Measurements from ENCODE around the gene MAZ.
A peak's percentile ranks its signal among the peaks of the same experiment; 100 is the strongest.
"Not testable (repeated sequence)": the region's sequence is repeated elsewhere in the genome, so short reads cannot be mapped to it uniquely, and the experiment has no call there.

The MAZ gene

DNA sequence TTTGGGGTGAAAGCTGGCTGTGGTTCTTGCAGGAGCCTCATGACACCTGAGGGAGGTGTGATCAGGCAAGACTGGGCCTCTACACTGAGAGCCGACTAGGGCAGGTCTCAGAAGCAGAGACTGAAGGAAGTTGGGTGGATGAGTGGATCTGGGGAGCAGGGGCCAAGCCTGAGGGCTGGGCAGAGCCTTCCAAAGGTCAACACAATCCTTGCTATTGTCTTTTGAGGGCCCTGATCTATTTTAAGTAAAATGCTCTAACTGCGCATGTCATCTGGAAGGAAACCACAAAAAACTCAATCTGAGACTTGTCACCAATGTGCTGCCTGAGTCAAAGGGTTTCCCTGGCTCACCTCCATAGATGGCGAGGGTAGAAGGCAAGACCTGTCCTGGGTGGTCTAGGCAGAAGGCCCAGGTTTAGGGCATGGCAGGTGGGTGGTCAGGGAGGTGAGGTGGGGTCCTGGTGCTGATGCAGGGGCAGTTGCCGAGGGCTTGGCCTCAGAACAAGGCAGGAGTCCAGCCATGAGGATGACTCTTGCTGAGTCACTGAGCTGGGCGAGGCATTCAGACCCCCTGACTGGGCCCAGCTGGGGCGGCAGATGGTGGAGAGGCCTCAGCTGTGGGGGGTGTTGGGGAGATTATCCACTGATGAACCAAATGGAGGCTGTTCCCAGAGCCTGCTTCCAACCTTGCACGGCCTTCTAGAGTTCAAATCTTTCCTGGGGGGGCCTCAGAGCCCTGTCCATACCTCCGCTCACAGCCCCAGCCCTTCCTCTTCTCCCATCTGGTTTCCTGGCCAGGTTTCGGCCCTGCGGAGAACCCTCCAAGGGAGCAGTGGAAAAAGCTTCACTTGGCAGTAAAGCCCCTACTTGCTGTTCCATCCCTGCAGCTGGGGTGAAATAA, 19.1 kb downstream of the MAZ start:
- no peak for DNase-seq (ENCODE audit: low read depth)

DNA sequence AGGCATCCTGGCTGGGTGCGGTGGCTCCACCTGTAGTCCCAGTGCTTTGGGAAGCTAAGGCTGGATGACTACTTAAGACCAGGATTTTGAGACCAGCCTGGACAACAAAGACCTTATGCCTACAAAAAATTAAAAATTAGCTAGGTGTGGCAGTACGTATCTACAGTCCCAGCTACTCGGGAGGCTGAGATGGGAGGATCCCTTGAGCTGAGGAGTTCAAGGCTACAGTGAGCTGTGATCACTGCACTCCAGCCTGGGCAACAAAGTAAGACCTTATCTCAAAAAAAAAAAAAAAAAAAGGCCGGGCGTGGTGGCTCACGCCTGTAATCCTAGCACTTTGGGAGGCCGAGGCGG, 20.0 kb downstream of the MAZ start:
- DNase-seq (ENCODE audit: low read depth) = no peak

DNA sequence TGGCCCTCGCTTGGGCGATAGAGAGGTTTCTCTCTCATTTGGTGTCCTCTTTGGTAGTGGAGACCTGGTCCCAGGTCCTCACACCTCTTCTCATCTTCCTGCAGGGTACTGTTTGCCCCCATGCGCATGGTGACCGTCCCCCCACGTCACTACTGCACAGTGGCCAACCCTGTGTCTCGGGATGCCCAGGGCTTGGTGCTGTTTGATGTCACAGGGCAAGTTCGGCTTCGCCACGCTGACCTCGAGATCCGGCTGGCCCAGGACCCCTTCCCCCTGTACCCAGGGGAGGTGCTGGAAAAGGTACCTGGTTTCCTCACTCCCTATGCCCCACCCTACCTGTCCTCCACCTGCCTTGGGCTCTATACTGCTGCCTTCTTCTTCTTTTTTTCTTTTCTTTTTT, 24.4 kb downstream of the MAZ start:
- no peak for DNase-seq (ENCODE audit: low read depth)

DNA sequence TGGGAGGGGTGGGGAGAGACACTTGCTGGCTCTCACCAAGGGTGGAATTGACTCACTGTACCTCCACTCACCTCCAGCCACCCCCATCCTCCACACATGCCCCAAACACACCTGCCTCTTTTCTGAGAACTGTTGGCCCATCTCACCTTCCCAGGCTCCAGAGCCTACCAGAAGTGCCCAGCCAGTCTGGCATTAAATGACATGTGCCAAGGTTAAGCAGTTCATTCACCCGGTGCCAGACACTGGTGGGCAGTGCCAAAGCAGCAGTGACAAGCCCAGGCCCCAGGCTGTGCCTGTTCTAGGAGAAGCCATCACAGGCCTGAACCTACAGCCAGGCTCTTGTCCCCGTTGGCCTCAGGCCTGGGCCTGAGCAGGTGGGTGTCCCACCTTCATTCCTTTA, 25.2 kb downstream of the MAZ start:
- DNase-seq (ENCODE audit: low read depth) = no peak

DNA sequence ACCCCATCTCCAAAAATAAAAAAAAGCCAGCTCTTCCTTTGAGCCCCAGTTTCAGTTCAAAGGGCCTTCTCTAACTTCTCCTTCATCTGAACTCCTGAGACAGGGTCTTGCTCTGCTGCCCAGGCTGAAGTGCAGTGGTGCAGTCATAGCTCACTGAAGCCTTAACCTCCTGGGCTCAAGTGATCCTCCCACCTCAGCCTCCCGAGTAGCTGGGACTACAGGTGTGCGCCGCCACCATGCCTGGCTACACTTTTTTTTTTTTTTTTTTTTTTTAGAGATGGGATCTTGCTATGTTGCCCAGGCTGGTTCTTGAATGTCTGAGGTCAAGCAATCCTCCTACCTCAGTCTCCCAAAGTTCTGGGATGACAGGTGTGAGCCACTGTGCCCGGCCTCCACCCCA, 26.9 kb downstream of the MAZ start:
- DNase-seq (ENCODE audit: low read depth) = not testable (repeated sequence)

DNA sequence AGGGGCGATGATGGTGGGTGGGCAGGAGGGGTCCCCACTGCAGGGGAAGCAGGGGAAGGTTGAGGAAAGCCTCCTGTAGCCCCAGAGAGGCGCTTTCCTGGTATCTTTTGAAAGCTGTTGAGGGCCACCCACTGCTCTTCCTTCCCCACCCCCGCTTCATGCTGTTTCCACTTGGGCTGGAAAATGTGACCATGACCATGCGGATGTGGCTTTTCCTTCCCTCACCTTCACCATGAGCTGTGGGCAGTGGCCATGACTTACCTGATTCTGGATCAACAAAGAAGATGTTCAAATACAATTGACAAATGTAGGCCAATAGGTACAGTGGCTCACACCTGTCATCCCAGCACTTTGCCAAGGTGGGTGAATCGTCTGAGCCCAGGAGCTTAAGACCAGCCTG, 27.8 kb downstream of the MAZ start:
- DNase-seq (ENCODE audit: low read depth) = no peak

DNA sequence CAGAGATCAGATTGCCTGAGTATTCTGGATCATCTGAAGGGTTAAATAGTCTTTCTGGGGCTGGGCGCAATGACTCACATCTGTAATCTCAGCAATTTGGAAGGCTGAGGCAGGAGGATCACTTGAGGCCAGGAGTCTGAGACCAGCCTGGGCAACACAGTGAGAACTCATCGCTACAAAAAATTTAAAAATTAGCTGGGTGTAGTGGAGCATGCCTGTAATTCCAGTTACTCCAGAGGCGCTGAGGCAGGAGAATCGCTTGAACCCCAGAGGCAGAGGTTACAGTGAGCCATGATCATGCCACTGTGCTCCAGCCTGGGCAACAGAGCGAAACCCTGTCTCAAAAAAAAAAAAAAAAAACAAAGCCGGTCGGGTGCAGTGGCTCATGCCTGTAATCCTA, 29.6 kb downstream of the MAZ start:
- no peak for DNase-seq (ENCODE audit: low read depth)

DNA sequence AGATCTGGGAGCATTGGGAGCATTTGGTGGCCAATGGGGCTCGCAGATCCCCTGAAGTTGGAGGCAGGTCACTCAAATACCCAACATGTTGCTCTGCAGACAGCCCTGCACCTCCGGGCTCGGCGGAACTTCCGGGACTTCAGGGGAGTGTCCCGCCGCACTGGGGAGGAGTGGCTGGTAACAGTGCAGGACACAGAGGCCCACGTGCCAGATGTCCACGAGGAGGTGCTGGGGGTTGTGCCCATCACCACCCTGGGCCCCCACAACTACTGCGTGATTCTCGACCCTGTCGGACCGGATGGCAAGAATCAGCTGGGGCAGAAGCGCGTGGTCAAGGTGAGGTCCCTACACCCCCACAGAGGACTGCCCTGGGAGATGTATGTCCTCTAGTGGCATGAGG, 30.3 kb downstream of the MAZ start:
- no peak for DNase-seq (ENCODE audit: low read depth)

DNA sequence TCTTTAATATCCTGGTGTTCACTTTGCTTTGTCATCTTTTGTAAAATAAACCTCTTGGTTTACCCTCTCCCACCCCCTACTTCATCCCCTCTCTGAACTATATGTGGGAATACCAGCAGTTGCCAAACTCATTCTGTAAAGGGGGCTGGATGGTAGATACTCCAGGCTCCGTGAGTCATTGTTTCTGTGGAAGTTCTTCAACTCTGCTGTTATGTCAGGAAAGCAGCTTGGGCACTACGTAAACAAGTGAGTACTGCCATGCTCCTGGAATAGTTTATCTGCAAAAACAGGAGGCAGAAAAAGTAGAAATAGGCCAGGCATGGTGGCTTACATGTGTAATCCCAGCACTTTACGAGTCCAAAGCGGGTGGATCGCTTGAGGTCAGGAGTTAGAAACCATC, 31.5 kb downstream of the MAZ start:
- DNase-seq (ENCODE audit: low read depth) = no peak

DNA sequence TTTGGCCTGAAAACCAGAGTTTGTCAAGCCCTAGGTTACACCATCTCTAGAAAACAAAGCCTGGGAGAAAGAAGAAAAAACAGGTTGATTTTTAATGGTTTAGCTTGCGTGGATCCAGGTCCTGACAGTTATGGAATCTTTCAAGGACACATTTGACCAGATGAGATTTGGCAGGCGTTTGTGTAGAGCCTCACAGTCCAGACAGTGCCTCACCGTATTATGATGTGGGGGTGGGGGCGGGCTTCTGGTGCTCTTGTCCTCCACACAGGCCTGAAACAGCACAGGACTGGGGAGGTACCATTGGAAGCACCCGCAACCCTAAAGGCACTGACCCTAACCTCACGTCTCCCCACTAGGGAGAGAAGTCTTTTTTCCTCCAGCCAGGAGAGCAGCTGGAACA, 33.5 kb downstream of the MAZ start:
- no peak for DNase-seq (ENCODE audit: low read depth)

DNA sequence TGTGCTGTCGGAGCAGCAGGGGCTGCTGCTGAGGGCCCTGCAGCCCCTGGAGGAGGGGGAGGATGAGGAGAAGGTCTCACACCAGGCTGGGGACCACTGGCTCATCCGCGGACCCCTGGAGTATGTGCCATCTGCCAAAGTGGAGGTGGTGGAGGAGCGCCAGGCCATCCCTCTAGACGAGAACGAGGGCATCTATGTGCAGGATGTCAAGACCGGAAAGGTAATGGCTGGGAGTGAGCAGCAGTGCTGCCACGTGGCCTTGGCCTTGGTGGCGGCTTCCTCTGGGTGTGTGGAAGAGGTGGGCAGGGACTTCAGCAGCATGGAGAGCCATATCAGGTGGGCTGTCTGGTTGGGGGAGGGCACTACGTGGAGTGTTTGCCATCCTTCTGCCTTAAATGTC, 33.9 kb downstream of the MAZ start:
- no peak for DNase-seq (ENCODE audit: low read depth)

DNA sequence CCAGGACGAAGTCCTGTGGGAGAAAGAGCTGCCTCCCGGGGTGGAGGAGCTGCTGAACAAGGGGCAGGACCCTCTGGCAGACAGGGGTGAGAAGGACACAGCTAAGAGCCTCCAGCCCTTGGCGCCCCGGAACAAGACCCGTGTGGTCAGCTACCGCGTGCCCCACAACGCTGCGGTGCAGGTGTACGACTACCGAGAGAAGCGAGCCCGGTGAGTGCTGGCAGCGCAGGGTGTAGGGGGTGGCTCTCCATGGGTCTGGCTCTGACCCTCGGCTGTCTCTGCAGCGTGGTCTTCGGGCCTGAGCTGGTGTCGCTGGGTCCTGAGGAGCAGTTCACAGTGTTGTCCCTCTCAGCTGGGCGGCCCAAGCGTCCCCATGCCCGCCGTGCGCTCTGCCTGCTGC, 35.3 kb downstream of the MAZ start:
- DNase-seq (ENCODE audit: low read depth) = no peak

DNA sequence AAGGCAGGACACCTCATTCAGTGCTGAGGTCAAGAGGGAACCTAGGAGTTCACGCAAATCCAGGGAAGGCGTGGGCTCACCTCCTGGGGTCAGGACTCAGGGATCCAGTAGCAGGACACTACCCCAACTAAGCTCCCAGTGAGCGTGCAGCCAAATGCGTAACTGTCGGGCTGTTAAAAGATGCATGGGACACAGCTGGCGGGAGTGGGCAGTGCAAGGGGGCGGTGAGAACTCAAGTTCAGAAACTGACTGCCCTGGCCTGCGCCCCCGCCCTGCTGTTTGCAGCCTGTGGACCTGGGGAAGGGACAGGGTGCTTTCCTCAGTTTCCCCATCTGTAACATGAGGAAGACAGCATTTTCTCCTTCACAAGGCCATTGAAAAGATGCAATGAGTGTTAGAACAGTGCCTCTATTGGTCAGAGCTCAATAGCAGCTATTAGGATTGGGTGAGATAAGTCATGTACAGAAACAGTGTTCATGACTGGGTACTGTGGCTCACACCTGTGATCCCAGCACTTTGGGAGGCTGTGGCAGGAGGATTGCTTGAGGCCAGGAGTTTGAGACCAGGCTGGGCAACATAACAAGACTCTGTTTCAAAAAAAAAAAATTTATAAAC, 36.5 kb downstream of the MAZ start:
- no peak for DNase-seq (ENCODE audit: low read depth)

DNA sequence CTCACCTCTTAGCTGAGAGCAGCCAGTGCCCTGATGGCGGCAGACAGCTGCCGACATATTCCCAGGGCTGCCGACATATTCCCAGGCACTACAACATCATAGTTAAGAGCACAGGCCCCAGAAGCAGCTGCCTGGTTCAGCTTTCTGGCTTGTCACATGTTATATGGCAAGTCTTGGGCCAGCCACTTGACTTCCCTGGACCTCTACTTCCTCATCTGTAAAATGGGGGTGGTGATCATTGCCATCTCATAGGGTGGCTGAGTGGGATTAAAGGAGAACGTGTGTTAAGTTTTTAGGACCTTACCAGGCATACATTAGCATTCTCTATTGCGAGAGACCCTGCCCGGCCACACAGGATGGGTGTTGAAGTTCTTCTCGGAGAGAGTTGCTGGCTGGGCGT, 37.6 kb downstream of the MAZ start:
- no peak for DNase-seq (ENCODE audit: low read depth)

DNA sequence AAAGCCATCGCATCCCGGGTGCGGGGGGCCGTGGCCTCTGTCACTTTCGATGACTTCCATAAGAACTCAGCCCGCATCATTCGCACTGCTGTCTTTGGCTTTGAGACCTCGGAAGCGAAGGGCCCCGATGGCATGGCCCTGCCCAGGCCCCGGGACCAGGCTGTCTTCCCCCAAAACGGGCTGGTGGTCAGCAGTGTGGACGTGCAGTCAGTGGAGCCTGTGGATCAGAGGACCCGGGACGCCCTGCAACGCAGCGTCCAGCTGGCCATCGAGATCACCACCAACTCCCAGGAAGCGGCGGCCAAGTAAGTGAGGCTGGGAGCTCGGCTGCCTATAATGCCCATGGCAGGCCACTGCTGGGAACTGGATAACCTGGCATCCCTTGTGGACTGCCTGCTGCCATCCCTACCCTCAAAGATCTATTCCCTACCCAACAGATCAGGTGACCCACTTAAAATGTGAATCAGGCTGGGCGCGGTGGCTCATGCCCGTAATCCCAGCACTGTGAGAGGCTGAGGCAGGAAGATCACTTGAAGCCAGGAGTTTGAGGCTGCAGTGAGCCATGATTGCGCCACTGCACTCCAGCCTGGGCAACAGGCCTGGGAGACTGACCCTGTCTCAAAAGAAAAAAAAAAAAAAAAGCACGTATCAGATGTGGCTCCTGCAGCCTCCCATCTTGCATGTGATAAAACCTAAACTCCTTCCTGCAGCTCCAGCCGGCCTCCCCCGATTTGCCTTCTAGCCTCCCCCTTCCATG, 38.4 kb downstream of the MAZ start:
- no peak for DNase-seq (ENCODE audit: low read depth)

DNA sequence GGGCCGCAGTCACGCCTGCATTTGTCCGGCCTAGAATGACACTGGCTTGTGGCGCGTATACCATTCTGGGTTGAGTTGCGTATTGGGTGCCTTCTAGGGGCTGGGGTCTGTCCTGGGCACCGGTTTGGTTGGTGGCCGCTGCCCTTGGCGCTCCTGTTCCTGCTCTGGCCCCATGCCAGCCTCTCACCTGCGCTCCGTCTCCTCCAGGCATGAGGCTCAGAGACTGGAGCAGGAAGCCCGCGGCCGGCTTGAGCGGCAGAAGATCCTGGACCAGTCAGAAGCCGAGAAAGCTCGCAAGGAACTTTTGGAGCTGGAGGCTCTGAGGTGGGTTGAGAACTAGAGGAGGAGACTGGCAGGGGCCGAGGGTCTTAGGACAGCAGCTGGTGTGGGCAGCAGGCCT, 39.3 kb downstream of the MAZ start:
- no peak for DNase-seq (ENCODE audit: low read depth)

DNA sequence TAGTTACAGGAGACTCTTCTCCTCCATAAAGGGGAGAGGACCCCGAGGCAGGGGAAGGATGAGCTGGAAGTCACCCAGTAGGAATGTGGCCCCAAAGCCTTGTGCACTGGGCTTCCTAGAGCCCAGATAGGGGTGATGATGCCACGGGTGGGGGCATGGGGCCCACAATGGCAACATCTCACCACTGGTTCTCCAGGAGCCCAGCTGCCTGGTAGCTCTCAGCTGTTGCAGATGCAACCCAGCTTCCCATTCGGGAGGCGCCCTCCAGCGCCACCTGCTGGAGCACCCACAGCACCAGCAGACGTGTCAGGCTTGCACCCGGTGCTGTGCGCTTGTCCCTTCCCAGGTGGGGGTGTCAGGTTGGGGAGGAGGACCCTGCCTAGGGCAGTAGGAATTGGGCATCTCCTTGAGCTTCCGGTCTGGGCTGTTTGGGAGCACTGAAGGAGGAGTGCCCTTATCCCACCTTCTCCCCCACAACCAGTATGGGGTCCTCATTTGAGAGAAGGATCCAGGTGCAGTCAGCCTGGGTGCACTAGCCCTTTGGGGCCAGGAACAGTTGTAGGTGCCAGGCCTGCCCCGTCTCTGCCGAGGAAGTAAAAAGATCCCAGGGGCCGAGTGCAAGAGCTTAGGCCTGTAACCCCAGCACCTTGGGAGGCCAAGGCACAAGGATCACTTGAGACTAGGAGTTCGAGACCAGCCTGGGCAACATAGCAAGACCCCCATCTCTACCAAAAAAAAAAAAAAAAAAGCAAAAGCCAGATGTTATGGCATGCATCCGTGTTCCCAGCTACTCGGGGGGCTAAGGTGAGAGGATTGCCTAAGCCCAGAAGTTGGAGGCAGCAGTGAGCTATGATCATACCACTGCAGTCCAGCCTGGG, 42.3 kb downstream of the MAZ start:
- DNase-seq (ENCODE audit: low read depth) = no peak

DNA sequence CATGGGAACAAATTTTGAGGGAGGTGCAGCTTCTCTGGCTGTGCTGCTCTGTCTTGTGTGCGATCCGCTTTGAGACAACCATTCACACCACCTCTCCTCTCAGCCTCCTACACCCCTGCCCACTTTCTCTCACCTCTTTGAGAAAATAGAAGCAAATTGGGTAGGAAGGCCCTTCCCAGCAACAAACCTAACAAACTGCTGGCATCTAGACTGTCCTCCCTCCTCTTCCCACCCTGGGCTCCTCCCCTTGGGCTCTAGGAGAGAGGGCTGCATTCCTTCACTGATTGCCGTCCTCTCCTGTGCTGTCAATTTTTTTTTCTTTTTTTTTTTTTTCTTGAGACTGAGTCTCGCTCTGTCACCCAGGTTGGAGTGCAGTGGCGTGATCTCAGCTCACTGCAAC, 43.2 kb downstream of the MAZ start:
- DNase-seq (ENCODE audit: low read depth) = no peak

DNA sequence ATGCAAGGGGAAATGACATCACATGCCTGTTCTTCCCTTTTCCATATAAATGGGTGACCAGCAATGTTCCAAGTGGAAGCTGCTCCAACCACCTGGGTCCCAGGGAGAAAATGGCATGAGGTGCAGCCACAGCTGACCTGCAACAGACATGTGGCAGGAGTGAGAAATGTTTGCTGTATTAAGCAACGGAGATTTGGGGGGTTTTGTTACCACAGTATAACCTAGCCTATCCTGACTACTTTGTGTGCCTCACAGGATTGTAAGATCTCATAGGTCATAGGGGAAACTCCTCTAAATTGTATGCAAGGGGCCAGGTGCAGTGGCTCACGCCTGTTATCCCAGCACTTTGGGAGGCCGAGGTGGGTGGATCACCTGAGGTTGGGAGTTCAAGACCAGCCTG, 44.7 kb downstream of the MAZ start:
- no peak for DNase-seq (ENCODE audit: low read depth)

DNA sequence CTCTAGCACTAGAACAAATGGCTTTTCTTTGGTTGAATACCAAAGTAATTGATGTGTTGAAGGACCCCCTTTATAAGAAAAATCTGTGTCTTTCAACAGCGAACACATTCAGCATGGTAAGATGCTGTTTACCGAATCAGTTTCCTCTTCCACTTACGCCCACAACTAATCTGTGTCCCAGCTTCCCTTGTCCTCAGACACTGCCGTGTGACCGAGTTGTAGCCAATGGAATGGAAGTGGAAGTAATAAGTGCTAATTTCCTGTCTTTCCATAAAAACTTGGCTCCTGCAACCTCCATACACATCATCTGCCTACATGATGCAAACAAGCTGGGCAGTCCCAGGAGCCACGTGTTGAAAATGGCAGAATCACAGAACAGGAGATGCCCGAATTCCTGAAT, 46.3 kb downstream of the MAZ start:
- DNase-seq (ENCODE audit: low read depth) = peak; percentile 70

DNA sequence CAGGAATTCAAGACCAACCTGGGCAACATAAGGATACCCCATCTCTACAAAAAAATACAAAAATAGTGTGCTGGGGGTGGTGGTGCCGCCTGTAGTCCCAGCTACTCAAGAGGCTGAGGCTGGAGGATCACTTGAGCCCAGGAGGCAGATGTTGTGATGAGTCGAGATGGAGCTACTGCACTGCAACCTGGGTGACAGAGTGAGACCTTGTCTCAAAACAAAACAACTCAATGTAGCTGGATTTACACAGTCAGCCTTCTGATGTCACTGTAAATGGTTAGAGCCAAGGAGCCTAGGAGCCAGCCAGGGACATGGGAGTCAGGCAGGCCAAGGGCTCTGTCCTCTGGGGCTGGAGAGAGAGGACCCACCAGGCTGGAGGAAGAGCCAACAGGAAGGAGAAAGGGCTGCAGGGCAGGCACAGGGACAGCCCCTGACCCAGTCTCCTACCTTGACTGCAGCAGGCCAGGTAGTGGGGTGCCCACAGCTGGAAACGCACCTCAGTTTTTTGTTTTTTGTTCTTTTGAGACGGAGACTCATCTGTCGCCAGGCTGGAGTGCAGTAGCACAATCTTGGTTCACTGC, 48.3 kb downstream of the MAZ start:
- DNase-seq (ENCODE audit: low read depth) = no peak

Data from GM04504 (cell line).